Activated CD8-positive, alpha-beta T cell treated with anti-CD3 and anti-CD28 coated beads for 36 hours (primary cell): Measurements from ENCODE around the gene WIF1. TPM values are rescaled to one million over a fixed set of nuclear protein-coding genes. Genes with fewer than 3 reads are reported as not detected.
A peak's percentile ranks its signal among the peaks of the same experiment; 100 is the strongest.

Source experiments
- ATAC-seq: fragments of 200-7000 bp; cut with Tn5 transposase; one replicate; pipeline ENCODE4 v1.10.0; 2021; ENCODE audit warnings: mild to moderate bottlenecking, moderate library complexity
- CTCF ChIA-PET: fragments of 350-600 bp; sonication (Branson Sonifier 250); formaldehyde crosslinking; loops from one replicate; lab custom pipeline; 2021; ENCODE audit warnings: antibody characterized with exemption; lab: Charles Lee
- POLR2A ChIA-PET: fragments of 350-600 bp; sonication (Branson Sonifier 250); formaldehyde crosslinking; loops from one replicate; lab custom pipeline; 2021; ENCODE audit warnings: antibody characterized with exemption; lab: Charles Lee
- DNase-seq: peaks from one replicate; pipeline ENCODE4 v3.0.0-alpha.2; 2020
- H3K27ac Mint-ChIP-seq: one replicate; pipeline ENCODE4 v1.8.0; 2021; ENCODE audit warnings: mild to moderate bottlenecking, mixed read lengths
- H3K27me3 Mint-ChIP-seq: one replicate; pipeline ENCODE4 v1.8.0; 2021; ENCODE audit warnings: mixed read lengths
- H3K36me3 Mint-ChIP-seq: one replicate; pipeline ENCODE4 v1.8.0; 2021; ENCODE audit warnings: low read depth, mixed read lengths
- H3K4me1 Mint-ChIP-seq: one replicate; pipeline ENCODE4 v1.8.0; 2021; ENCODE audit warnings: low read depth, mixed read lengths
- H3K4me3 Mint-ChIP-seq: one replicate; pipeline ENCODE4 v1.8.0; 2021; ENCODE audit warnings: mild to moderate bottlenecking, moderate library complexity, mixed read lengths
- H3K9me3 Mint-ChIP-seq: one replicate; pipeline ENCODE4 v1.8.0; 2021; ENCODE audit warnings: mixed read lengths
- intact Hi-C: fragments of 100-400 bp; cut with micrococcal nuclease; formaldehyde crosslinking; loops from one replicate; pipeline ENCODE4 v1.10.0; 2022
- total RNA-seq, 2 experiments: library from RNA; stranded (reverse); gene quantifications; one replicate each; pipeline ENCODE4 v1.2.3, GENCODE V29; 2021
- TF ChIP-seq, protein P1 (sequence below): fragments of 200-600 bp; IDR thresholded peaks from one replicate; pipeline ENCODE4 v1.8.0; 2022; ENCODE audit warnings: antibody characterized with exemption, mild to moderate bottlenecking

Gene WIF1
- total RNA-seq, 2 experiments from 2014 or later, result not detected

- Mint-ChIP-seq H3K9me3 (no peaks in the 10 kb centered on the region), H3K36me3 (no peaks in the 10 kb centered on the region), H3K27me3 (peaks cover 8% of the 10 kb centered on the region), H3K4me3 (no peak overlapping the region), H3K4me1 (no peaks in the 10 kb centered on the region), H3K27ac (no peak overlapping the region)
- TF ChIP-seq, protein P1, sequence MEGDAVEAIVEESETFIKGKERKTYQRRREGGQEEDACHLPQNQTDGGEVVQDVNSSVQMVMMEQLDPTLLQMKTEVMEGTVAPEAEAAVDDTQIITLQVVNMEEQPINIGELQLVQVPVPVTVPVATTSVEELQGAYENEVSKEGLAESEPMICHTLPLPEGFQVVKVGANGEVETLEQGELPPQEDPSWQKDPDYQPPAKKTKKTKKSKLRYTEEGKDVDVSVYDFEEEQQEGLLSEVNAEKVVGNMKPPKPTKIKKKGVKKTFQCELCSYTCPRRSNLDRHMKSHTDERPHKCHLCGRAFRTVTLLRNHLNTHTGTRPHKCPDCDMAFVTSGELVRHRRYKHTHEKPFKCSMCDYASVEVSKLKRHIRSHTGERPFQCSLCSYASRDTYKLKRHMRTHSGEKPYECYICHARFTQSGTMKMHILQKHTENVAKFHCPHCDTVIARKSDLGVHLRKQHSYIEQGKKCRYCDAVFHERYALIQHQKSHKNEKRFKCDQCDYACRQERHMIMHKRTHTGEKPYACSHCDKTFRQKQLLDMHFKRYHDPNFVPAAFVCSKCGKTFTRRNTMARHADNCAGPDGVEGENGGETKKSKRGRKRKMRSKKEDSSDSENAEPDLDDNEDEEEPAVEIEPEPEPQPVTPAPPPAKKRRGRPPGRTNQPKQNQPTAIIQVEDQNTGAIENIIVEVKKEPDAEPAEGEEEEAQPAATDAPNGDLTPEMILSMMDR, result peak; percentile 50
- POLR2A ChIA-PET, result interaction anchor here (0.6 kb wide), 1 partner anchor 124 kb away, joined by 3 read pairs; no protein-coding TSS in a partner anchor
- no peak for DNase-seq
- intact Hi-C loops, result no loop called here
- no peak for ATAC-seq
- CTCF ChIA-PET, result interaction anchor here (0.7 to 3.3 kb wide), 7 partner anchors 14 to 321 kb away, joined by 3 to 14 read pairs (median 6); partner anchors contain the start of gene WIF1
Observed at GRCh38 chr12:65106948-65107347, 14.2 kb downstream of the WIF1 start.

GRCh38 chr12:65100140-65100539, 21.0 kb downstream of the WIF1 start:
- H3K27ac Mint-ChIP-seq, result no peak overlapping the region

DNA sequence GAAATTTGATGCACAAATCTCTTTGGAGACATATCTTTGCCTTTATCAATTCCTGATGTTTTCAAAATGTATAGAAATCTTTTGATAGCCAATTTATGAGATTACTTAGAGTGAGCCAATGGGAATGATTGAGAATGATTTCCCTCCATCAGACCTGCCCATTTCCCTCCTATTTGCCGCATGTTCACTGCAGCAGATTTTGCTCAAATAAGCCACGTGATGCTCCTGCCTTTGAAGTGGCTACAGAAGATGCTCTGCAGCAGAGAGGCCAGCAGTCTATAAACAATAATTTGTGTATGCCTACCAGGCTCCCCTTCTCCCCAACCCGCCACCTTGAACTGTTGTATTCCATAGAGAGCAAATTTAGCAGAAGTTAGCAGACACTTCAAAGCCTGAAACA, 21.9 kb downstream of the WIF1 start:
- Mint-ChIP-seq H3K27me3 (peaks cover 21% of the 10 kb centered on the region), H3K9me3 (no peaks in the 10 kb centered on the region), H3K4me3 (no peak overlapping the region), H3K4me1 (no peaks in the 10 kb centered on the region), H3K36me3 (no peaks in the 10 kb centered on the region), H3K27ac (no peak overlapping the region)
- POLR2A ChIA-PET, result no interaction called here
- ATAC-seq (no peak), DNase-seq (no peak)
- CTCF ChIA-PET, result interaction anchor here (0.8 kb wide), 1 partner anchor 23 kb away, joined by 3 read pairs; no protein-coding TSS in a partner anchor
- intact Hi-C loops, result no loop called here
- TF ChIP-seq, protein P1, result no peak

More at GRCh38 chr12:65100140-65100539, 21.0 kb downstream of the WIF1 start:
- DNase-seq, result no peak
- POLR2A ChIA-PET, result no interaction called here
- Mint-ChIP-seq H3K4me3 (no peak overlapping the region), H3K36me3 (no peaks in the 10 kb centered on the region), H3K9me3 (no peaks in the 10 kb centered on the region), H3K4me1 (no peaks in the 10 kb centered on the region), H3K27me3 (peaks cover 20% of the 10 kb centered on the region)
- no peak for ATAC-seq
- CTCF ChIA-PET, result no interaction called here
- TF ChIP-seq, protein P1, result no peak
- intact Hi-C loops, result no loop called here

- Mint-ChIP-seq H3K36me3 (no peaks in the 10 kb centered on the region), H3K4me1 (no peaks in the 10 kb centered on the region), H3K9me3 (no peaks in the 10 kb centered on the region), H3K27me3 (peaks cover 21% of the 10 kb centered on the region), H3K27ac (no peak overlapping the region), H3K4me3 (no peak overlapping the region)
- ATAC-seq (no peak), DNase-seq (no peak)
- TF ChIP-seq, protein P1, result no peak
- intact Hi-C loops, result no loop called here
- POLR2A ChIA-PET, result no interaction called here
- CTCF ChIA-PET, result no interaction called here
Observed at GRCh38 chr12:65098364-65098763, 22.7 kb downstream of the WIF1 start.

DNA sequence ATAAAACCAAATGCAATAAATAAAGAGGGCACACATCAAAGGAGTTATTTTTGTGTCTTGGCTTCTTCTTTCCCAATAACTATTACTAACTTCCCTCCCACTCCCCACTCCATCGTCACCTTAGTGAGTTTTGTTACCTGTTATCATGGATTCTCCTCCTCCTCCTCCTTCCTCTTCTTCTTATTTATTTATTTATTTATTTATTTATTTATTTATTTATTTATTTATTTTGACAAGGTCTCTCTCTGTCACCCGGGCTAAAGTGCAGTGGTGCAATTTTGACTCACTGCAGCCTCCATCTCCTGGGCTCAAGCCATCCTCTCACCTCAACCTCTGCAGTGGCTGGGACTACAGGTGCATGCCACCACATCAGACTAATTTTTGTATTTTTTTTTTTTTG, 26.4 kb downstream of the WIF1 start:
- no peak for ATAC-seq
- Mint-ChIP-seq H3K9me3 (no peaks in the 10 kb centered on the region), H3K4me3 (no peak overlapping the region), H3K27me3 (peaks cover 20% of the 10 kb centered on the region), H3K36me3 (no peaks in the 10 kb centered on the region), H3K27ac (no peak overlapping the region), H3K4me1 (no peaks in the 10 kb centered on the region)
- POLR2A ChIA-PET, result no interaction called here
- CTCF ChIA-PET, result no interaction called here
- TF ChIP-seq, protein P1, result no peak
- intact Hi-C loops, result no loop called here
- DNase-seq, result no peak
